ENCODE results near the gene BNC2.

DNA sequence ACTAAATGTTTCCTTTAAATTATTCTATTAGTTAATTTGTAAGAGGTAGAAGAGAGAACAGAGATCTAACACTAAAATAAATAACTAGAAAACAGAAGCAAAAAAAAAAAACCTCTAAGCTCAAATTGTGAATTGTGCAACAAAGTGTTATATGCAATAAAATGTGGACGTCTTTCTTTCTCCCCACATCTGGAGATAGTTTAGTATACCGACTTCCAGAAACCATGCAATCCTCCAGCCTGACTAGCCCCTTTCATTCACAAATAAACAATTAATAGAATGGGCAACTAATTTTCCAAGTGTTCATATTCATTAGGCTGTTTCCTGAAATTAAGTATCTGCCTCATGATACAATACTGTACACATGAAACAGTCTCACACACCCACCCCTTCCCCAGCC, 258.5 kb downstream of the BNC2 start:
- no peak for TF ChIP-seq GATA2 (IDR thresholded peaks at IDR 0.05; ENCODE audit: low read depth, low read length)
- no peak for TF ChIP-seq GATA3 (IDR thresholded peaks at IDR 0.05; ENCODE audit: low read depth, low read length)
